Endothelial cell of umbilical vein (primary cell): ENCODE results near the gene FNDC8.

Experiments used
- CTCF ChIP-seq, 2 donors: IDR thresholded peaks; 1 replicate in 1 of 2; 2 replicates in 1 of 2; pipeline ENCODE4 v1.5.1; 2011; ENCODE audit warnings: low read length in 2 of 2, mild to moderate bottlenecking in 2 of 2, moderate library complexity in 2 of 2, control low read depth in 1 of 2, inconsistent platforms in 1 of 2, low read depth in 1 of 2; ENCODE audit not compliant: insufficient read depth in 1 of 2; ENCODE audit errors: extremely low read depth in 1 of 2
- EZH2 ChIP-seq: IDR thresholded peaks from 2 replicates; pipeline ENCODE4 v1.6.1; 2012; ENCODE audit warnings: borderline replicate concordance, low read depth, mild to moderate bottlenecking, moderate library complexity, low read length, inconsistent platforms; ENCODE audit not compliant: severe bottlenecking
- FOS ChIP-seq: IDR thresholded peaks from 2 replicates; pipeline ENCODE4 v1.6.1; 2011; ENCODE audit warnings: mild to moderate bottlenecking, low read length, moderate library complexity, borderline replicate concordance; ENCODE audit not compliant: insufficient read depth
- GATA2 ChIP-seq: IDR thresholded peaks from 2 replicates; pipeline ENCODE4 v1.7.0; 2011; ENCODE audit warnings: low read depth, mild to moderate bottlenecking, moderate library complexity, mixed read lengths, low read length; ENCODE audit not compliant: insufficient read length, insufficient read depth
- JUN ChIP-seq: IDR thresholded peaks from 2 replicates; pipeline ENCODE4 v1.6.1; 2011; ENCODE audit warnings: borderline replicate concordance, low read depth; ENCODE audit not compliant: insufficient read length, insufficient read depth
- MAX ChIP-seq: IDR thresholded peaks from 2 replicates; pipeline ENCODE4 v1.6.1; 2011; ENCODE audit not compliant: insufficient read depth, insufficient read length
- MYC ChIP-seq: IDR thresholded peaks from one replicate; pipeline ENCODE4 v1.6.1; 2011; ENCODE audit warnings: mild to moderate bottlenecking, low read depth, low read length
- POLR2A ChIP-seq: IDR thresholded peaks from 2 replicates; pipeline ENCODE4 v1.6.1; 2012; ENCODE audit warnings: low read depth, mild to moderate bottlenecking, control low read depth, low read length
- POLR2AphosphoS5 ChIP-seq: IDR thresholded peaks from 2 replicates; pipeline ENCODE4 v1.6.1; 2012; ENCODE audit warnings: low read depth, mild to moderate bottlenecking, control low read depth, low read length, moderate library complexity; ENCODE audit not compliant: insufficient read depth

- no peak for TF ChIP-seq JUN
- TF ChIP-seq CTCF (IDR thresholded peaks at IDR 0.05; ENCODE audit: extremely low read depth in 1 of 2, insufficient read depth in 1 of 2, low read depth in 1 of 2, low read length in 2 of 2), result no peak
- no peak for TF ChIP-seq POLR2A
- TF ChIP-seq MYC, result no peak
- TF ChIP-seq POLR2AphosphoS5, result no peak
- no peak for TF ChIP-seq EZH2
- TF ChIP-seq MAX, result no peak
- TF ChIP-seq FOS, result no peak
- no peak for TF ChIP-seq GATA2
These were observed 39.2 kb downstream of the FNDC8 start for GRCh38 chr17:35160354-35161201.
